ENCODE measurements around the gene AUTS2.

AUTS2 gene

DNA sequence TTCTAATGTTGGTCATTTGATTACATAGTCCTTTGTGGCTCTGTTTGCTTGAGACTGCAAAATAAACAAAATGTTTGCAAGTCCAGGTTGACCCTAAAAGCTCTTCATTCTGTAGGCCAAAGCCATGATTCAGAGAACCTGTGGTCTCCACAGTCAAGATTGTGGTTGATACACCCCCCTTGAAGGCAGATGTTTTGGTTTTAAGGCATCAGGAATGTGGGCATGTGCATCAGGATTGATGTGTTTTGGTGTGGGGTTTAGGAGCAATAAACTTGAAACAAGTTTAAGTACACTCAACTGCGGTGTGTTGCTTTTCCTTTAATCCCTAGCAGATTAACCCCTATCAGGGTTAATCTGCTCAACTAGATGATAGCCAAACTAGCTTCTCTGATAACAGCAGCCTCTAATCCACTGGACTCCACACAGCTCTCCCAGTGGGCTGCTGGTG is 1154.5 kb downstream of the AUTS2 start:
- no peak for DNase-seq
- in situ Hi-C loops (cut with MboI; ENCODE audit: low pct_unique_long_range_greater_than_20kb, low sequenced_read_pairs), result no loop called here

DNA sequence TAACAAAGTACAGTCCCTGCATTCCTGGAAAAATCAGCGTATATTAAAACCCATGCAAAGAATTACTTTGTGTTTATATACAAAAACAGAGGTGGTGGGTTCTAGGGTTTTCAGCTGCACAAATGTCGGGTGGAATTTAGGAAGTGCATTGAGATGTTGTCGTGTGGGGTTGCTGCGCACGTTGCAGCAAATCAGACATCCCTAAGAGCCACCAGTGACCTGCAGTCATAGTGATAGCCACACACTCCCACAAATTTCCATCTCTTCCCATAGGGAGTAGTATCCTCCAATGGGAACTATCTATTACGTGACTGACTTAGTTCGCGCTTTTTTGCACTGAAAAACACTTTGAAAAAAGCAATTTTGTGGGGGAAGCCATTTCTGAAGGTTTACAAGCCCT is 1158.5 kb downstream of the AUTS2 start:
- no peak for DNase-seq
- in situ Hi-C loops (cut with MboI; ENCODE audit: low pct_unique_long_range_greater_than_20kb, low sequenced_read_pairs), result no loop called here

DNA sequence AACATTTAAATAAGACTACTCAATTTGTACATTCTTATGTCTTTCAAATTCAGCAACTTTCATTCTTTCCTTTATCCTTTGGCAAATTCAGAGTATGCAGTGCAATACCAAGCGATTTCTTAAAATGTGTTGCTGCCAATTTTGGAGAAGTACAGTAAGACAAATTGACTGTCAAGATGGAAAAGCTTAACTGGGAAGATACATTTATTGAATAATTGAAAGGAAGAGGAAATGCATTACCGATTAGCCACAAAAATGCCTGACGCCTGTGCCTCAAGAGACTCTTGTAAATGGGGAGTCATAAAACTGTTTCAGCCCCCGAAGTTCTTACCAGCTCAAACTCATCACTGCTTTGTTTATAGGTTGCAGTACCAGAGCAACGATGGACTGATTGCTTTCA is 1160.4 kb downstream of the AUTS2 start:
- no peak for DNase-seq
- in situ Hi-C loops (cut with MboI; ENCODE audit: low pct_unique_long_range_greater_than_20kb, low sequenced_read_pairs), result no loop called here

DNA sequence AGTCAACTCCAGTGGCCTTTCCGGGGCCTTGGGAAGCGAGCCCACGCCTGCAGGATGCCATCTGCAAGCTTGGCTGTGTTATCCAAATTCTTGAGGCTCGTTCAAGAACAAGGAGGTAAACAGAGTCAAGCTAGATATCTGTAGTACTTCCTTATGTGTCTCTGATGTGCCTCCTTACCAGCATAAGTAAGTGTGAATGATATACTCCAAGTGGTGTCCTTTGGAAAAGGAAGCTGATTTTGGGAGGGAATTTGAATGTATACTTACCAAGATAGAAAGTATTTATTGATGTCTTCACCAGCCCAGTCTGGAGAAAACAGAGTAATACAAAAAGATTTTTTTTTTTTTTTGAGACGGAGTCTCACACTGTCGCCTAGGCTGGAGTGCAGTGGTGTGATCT is 1161.4 kb downstream of the AUTS2 start:
- in situ Hi-C loops (cut with MboI; ENCODE audit: low pct_unique_long_range_greater_than_20kb, low sequenced_read_pairs), result no loop called here

DNA sequence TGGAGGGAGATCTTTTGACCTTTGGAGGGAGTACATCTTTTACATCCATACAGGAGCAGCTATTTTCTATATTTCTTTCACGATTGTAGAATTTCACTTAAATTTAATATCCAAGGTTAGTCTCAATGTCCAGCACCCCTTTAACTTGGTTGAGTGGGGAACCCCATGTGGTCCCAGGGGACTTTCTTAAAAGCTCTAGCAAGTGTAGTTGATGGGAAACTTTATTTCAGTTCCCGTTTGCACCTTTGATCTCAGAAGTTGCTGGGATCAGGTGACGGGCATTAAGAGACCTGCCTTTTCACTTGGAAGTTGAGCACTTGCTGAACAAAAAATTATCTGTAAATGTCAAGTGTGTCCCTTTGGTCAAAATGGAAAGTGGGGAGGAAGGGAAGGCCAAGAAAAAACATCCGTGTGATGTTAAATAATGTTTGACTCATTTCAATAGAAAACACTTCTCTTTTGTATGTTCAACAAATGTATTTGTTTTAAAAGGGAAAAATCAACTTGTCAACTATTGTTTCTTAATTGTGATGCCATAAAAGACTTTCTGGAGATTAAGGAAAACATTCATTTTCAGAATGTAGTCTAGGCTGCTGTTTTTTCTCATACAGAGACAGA is 1163.5 kb downstream of the AUTS2 start:
- no peak for DNase-seq
- in situ Hi-C loops (cut with MboI; ENCODE audit: low pct_unique_long_range_greater_than_20kb, low sequenced_read_pairs), result no loop called here

More for the DNA sequence above, 1161.4 kb downstream of the AUTS2 start:
- no peak for DNase-seq

DNA sequence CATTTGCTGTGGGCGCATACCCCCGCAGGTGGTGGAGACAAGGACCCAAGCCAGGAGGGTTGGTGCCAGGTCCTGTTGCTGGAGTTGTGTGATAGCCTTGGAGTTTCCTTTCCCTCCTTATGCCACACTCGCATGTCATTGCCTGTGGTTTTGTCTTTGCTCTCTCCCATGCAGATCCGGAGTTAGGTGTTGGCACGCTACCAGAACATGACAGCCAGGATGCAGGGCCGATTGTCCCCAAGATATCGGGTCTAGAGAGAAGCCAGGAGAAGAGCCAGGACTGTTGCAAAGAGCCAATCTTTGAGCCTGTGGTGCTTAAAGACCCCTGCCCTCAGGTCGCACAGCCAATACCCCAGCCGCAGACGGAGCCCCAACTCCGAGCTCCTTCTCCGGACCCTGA is 1164.4 kb downstream of the AUTS2 start:
- in situ Hi-C loops (cut with MboI; ENCODE audit: low pct_unique_long_range_greater_than_20kb, low sequenced_read_pairs), result no loop called here

DNA sequence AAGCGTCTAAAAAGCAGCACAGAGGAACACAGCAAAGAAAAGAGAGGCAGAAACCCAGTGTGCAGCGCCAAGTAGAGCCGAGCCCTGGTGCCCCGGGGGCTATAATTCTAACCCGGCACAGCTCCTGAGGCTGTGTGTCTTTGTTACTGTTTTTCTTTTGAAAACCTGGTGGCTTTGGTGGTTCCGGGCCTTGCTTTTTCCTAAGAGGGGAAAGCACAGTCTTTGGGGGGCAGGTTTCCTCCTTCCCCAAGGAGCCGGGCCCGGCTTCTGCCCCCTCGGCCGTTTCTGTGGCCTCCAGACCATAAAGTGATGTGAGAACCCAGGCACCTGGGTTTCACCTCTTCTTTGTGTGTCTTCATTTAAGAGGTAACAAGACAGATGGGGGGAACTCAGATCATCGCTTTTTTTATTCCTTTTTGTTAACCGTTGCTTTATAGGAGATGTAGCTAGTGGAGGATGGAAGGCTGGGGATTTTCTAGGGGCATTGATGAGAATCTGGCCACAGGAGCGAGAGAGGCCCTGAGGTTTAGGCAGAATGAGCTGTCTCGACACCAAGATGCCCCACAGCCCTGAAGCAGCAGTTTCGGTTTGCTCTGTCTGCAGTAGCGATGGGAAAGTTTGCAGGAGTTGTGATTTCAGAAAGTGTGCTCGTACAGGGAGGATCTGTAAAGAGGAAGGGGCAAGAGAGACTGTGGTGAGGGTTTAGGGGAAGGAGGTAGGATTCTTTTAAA is 1165.9 kb downstream of the AUTS2 start:
- DNase-seq, result no peak

More for the DNA sequence above, 1164.4 kb downstream of the AUTS2 start:
- DNase-seq, result no peak

DNA sequence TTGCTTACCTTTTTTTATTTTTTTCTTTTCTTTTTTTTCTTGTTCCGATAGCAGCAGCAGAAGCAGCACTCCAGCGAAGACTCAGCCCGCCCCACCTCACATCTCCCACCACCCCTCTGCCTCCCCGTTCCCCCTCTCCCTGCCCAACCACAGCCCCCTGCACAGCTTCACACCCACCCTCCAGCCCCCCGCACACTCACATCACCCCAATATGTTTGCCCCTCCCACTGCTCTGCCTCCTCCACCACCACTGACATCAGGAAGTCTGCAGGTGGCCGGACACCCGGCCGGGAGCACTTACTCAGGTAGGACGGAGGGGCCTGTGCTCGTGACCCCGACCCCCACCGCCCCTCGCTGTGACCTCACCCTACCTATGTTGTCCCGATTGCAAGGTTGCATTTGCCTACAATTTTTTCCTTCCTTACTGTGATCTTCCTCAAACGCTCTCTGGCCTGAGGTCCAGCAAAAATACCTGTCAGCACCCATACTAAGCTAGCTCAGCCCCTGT is 1166.5 kb downstream of the AUTS2 start:
- no peak for DNase-seq
- in situ Hi-C loops (cut with MboI; ENCODE audit: low pct_unique_long_range_greater_than_20kb, low sequenced_read_pairs), result no loop called here

More for the DNA sequence above, 1165.9 kb downstream of the AUTS2 start:
- in situ Hi-C loops (cut with MboI; ENCODE audit: low pct_unique_long_range_greater_than_20kb, low sequenced_read_pairs), result no loop called here

DNA sequence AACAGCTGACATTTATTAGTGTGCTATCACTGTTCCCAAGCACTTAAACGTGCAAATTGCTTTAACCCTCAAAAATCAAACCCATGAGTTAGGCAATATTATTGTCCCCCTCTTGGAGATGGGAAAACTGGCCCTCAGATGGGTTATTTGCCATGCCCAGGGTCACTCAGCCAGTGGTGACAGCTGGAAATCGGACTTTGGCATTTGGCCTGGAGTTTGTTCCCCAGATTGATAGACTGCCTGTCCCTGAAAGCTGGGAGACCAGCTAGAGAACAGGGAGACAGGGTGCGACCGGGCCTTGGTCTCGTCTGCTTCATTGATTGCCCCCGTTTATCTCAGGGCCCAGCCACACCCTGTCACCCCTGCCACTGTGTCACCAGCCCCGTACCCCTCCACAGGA is 1167.4 kb downstream of the AUTS2 start:
- no peak for DNase-seq
- in situ Hi-C loops (cut with MboI; ENCODE audit: low pct_unique_long_range_greater_than_20kb, low sequenced_read_pairs), result no loop called here

DNA sequence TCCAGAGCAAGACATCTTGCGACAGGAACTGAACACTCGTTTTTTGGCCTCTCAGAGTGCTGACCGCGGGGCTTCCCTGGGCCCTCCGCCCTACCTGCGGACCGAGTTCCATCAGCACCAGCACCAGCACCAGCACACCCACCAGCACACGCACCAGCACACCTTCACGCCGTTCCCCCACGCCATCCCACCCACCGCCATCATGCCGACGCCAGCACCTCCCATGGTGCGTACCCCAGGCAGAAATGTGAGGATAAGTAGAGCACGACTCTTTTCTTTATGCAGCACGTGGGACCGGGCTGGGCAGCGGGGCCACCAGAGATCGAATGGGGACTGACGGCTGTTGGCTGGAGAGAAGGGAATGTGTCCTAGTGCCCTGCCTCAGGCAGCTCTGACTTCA is 1167.8 kb downstream of the AUTS2 start:
- in situ Hi-C loops (cut with MboI; ENCODE audit: low pct_unique_long_range_greater_than_20kb, low sequenced_read_pairs), result no loop called here
- DNase-seq, result no peak

DNA sequence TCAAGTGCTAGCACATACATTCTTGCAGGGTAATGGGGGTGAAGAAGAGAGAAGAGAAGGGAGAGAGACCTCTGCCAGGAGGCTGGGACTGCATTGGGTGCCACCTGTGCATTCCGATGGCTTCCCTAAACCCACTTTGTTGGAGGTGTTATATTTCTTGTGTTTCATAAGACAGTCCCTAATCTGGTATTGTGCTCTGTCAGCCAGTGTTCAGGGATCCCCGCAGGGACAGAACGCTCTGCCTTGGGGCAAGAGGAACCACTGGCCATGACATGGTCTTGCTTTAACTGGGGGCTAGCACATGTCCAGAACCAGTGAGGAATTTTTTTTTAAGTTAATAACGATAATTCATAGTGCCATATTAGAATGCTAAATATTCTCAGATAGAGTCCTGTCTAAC is 1168.4 kb downstream of the AUTS2 start:
- DNase-seq, result no peak
- in situ Hi-C loops (cut with MboI; ENCODE audit: low pct_unique_long_range_greater_than_20kb, low sequenced_read_pairs), result no loop called here

DNA sequence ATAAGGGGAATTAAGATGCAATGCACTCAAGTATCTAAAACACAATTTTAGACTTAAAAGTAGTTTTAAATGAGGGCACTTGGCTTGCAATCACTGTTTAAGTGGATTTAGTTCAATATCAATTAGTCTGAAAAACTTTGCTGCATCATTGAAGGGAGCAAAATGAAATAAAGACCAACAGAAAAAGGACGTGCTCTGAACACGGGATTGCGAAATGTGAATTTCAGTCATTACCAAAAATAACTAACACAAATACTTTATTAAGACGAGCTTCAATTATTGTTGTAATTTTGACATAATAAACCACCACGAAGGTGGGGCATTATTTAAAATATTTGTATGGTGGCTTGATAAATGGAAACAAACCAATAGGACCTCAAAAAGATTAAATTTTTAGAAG is 1171.9 kb downstream of the AUTS2 start:
- no peak for DNase-seq
- in situ Hi-C loops (cut with MboI; ENCODE audit: low pct_unique_long_range_greater_than_20kb, low sequenced_read_pairs), result no loop called here

DNA sequence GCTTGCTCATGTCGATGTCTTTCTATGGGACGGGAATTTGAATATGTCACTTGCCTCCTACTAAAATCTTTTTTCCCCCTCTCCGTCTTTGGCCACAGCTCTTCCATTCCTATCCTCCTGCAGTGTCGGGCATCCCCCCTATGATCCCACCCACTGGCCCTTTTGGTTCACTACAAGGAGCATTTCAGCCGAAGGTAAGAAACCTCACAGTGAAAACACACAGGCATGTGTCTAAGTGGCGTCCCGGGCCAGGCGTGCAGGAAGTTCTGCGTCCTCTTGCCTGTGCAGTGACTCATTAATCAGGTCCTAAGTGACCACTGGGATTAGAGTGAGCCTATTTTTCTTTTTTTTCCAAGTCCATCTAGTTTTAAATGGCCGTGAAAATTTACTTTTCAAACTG is 1173.2 kb downstream of the AUTS2 start:
- no peak for DNase-seq
- in situ Hi-C loops (cut with MboI; ENCODE audit: low pct_unique_long_range_greater_than_20kb, low sequenced_read_pairs), result no loop called here

DNA sequence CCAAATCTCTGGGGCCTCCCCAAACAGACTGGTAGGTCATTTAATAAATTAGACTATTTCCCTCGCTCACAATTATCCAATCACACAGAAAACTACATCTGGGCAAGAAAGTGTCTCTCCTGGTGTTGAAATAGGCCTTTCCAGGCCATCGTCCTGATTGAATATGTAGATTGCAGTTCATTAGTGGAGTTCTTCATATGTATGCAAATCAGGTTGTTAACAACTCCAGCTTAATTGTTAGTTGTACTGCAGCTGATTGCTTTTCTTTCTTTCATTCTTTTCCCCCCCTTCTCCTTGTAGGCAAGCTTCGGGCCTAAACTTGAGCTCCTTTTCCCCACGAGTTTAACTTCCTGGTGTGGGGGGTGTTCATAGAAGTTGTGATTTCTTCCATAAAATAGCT is 1174.6 kb downstream of the AUTS2 start:
- in situ Hi-C loops (cut with MboI; ENCODE audit: low pct_unique_long_range_greater_than_20kb, low sequenced_read_pairs), result no loop called here
- no peak for DNase-seq

DNA sequence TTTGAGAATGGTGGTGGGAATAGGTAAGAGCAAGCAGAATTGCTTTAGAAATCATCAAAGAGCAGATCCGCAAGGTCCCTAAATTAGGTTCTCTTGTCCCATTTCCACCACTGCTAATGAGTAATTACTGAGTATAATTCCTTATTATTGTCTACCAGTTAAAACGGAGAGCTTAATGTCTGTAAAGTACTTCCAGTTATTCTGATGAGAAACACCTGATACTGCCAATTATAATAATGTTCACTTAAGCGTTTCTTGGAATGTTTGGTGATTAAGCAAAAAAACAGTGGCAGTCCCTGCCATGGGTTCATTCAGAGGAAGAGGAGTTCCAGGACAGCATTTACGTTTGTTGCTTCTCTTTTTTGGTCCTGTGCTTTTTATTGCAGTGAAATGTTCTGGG is 1175.1 kb downstream of the AUTS2 start:
- in situ Hi-C loops (cut with MboI; ENCODE audit: low pct_unique_long_range_greater_than_20kb, low sequenced_read_pairs), result no loop called here
- DNase-seq, result no peak

DNA sequence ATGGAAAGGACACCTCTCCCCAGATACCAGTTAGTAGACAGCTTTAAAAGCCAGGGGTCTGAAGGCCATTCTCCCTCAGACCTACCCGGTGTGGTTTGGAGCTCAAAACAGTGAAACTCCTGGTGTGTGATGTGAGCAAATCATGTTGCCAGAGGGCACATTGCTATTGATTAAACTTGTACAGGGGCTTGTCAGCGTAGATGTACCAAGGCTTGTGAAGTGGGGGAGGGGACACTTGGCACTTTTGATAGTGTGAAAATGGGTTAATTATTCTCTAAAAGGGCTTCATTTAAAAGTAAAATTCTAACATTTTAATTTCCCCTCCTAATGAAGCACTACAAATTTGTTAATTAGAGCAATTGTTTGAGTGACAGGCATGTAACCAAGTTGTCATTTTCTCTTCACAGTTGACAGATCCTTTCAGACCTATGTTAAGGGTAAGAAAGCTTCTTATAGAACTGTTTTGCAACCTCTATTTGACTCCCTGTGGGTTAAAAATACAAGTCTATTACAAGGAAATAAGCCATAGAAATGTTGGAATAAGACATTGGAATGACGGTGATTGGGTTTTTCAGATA is 1176.8 kb downstream of the AUTS2 start:
- in situ Hi-C loops (cut with MboI; ENCODE audit: low pct_unique_long_range_greater_than_20kb, low sequenced_read_pairs), result no loop called here
- DNase-seq, result no peak

DNA sequence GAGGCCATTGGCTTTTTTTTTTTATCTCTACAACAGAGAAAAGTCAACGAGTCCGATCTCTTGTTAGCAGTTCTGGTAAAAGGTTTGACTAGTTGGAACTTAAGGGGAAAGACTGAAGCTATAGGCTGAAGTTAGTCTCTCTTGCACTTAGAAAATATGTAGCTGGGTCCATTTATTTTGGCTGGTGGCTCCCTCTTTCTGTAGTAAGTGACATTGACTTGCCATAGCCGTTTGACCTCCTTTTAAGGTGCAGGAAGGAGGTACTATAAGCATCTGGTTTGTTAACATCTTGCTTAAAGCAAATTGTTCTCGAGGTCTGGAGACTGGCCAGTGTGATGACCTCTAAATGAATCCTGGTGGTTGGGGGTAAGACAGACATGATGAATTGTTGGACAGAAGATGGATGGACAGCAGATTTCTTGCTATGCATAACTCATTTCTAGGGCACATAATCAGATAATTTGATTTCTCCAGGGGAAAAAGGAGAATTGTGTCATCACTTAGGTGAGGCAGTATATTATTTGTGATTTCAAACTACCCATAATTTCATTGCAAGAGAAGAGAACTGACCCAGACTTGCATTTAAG is 1177.4 kb downstream of the AUTS2 start:
- no peak for DNase-seq
- in situ Hi-C loops (cut with MboI; ENCODE audit: low pct_unique_long_range_greater_than_20kb, low sequenced_read_pairs), result no loop called here

DNA sequence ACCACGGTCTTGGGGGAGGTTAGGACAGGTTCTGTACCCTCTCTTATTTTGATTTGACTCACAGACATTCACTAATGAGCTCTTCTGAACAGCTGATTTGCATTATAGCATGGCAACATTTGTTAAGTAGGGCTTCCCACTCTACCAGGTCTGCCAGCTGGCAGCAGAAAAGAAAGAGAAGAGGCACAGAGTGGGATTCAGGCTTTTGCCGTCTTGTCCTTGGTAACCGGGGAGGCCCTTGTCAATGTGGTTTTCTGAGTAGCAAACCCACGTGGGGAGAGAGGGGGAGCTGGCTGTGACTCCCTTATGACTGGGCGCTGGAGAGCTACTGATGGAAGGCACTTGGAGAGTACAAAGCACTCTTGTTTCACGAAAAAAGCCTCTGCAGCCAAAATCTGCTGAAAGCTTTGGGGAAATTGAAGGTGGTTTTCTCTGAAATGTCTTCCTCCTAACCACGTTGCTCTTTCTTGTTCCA is 1178.4 kb downstream of the AUTS2 start:
- in situ Hi-C loops (cut with MboI; ENCODE audit: low pct_unique_long_range_greater_than_20kb, low sequenced_read_pairs), result no loop called here

DNA sequence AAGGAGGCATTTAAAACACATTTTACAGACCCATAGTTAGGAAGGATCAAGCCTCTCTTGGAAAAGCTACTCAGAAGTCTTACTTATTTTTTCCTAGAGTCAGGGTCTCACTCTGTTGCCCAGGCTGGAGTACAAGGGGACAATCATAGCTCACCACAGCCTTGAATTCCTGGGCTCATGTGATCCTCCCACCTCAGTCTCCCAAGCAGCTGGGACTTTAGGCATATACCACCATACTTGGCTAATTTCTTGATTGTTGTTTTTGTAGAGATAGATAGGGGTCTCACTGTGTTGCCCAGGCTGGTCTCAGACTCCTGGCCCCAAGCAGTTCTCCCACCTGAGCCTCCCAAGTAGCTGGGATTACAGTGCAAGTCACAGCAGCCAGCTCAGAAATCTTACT is 1179.0 kb downstream of the AUTS2 start:
- in situ Hi-C loops (cut with MboI; ENCODE audit: low pct_unique_long_range_greater_than_20kb, low sequenced_read_pairs), result no loop called here
- no peak for DNase-seq

More for the DNA sequence above, 1178.4 kb downstream of the AUTS2 start:
- DNase-seq, result no peak

DNA sequence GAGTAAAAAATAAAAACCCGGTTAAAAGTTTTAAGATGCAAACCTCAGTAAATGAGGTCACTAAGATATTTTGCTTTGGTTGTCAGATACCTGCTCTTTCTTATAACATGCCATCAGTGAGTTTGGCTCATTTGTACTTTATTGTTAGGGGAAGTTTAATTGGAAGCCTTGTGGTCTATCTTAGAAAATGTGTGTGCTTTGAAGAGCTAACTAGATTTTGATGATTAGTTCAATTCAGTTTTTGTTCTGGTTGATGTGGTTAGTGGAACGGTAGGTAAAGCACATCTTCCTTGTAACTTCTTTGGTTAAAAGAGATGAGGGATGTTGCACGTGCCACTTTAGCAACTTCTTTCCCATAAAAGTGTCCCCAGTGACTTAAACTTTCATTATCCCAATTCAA is 1180.3 kb downstream of the AUTS2 start:
- in situ Hi-C loops (cut with MboI; ENCODE audit: low pct_unique_long_range_greater_than_20kb, low sequenced_read_pairs), result no loop called here
- DNase-seq, result no peak

Data from KBM-7 (cell line).